Measurements from ENCODE around the gene YTHDF1. TPM values are rescaled to one million over a fixed set of nuclear protein-coding genes. Genes with fewer than 3 reads are reported as not detected.
A peak's percentile ranks its signal among the peaks of the same experiment; 100 is the strongest.

YTHDF1 gene
- total and polyA plus RNA-seq, 2 donors (not counting 1 experiment from before 2014, with no cell fraction given), result 16.3 to 25.9 TPM

- Histone ChIP-seq H3K79me2 (ENCODE audit: control insufficient read depth, insufficient read depth, low read length) (no peaks in the 10 kb centered on the region), H3K36me3 (ENCODE audit: control insufficient read depth, insufficient read depth, low read length) (no peaks in the 10 kb centered on the region), H2AFZ (ENCODE audit: low read length) (no peak overlapping the region), H3K4me1 (ENCODE audit: control insufficient read depth, extremely low read depth, insufficient read depth, low read length) (no peaks in the 10 kb centered on the region), H3K4me3 (replicated peaks in 1 of 4; ENCODE audit: control extremely low read depth in 1 of 4, insufficient read depth in 1 of 4, low read depth in 3 of 4, low read length in 4 of 4) (no peak overlapping the region), H4K20me1 (ENCODE audit: control insufficient read depth, extremely low read depth, insufficient read depth, low read length) (no peaks in the 10 kb centered on the region), H3K4me2 (ENCODE audit: extremely low read depth, insufficient read depth, low read length) (peak overlapping the region; percentile 48), H3K9me3 (ENCODE audit: control insufficient read depth, insufficient read depth, low read depth, low read length) (no peaks in the 10 kb centered on the region), H3K9ac (ENCODE audit: insufficient read depth, low read length) (no peak overlapping the region), H3K27ac (ENCODE audit: insufficient read depth, low read length) (no peak overlapping the region), H3K27me3 (ENCODE audit: control insufficient read depth, insufficient read depth, low read length) (peaks cover 3% of the 10 kb centered on the region)
- no peak for DNase-seq (ENCODE audit: low read depth in 2 of 2)
- TF ChIP-seq, protein P1, sequence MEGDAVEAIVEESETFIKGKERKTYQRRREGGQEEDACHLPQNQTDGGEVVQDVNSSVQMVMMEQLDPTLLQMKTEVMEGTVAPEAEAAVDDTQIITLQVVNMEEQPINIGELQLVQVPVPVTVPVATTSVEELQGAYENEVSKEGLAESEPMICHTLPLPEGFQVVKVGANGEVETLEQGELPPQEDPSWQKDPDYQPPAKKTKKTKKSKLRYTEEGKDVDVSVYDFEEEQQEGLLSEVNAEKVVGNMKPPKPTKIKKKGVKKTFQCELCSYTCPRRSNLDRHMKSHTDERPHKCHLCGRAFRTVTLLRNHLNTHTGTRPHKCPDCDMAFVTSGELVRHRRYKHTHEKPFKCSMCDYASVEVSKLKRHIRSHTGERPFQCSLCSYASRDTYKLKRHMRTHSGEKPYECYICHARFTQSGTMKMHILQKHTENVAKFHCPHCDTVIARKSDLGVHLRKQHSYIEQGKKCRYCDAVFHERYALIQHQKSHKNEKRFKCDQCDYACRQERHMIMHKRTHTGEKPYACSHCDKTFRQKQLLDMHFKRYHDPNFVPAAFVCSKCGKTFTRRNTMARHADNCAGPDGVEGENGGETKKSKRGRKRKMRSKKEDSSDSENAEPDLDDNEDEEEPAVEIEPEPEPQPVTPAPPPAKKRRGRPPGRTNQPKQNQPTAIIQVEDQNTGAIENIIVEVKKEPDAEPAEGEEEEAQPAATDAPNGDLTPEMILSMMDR (conservative IDR thresholded peaks at IDR 0.05 in 1 of 2, IDR thresholded peaks at IDR 0.05 in 1 of 2; ENCODE audit: low read depth in 1 of 2, low read length in 2 of 2), result no peak
- TF ChIP-seq EZH2 (IDR thresholded peaks at IDR 0.05; ENCODE audit: low read length, missing control alignments), result no peak
Measured at GRCh38 chr20:63152322-63153253, 63.3 kb downstream of the YTHDF1 start.

GRCh38 chr20:63151554-63152321 is 64.2 kb downstream of the YTHDF1 start:
- TF ChIP-seq, protein P1 (conservative IDR thresholded peaks at IDR 0.05 in 1 of 2, IDR thresholded peaks at IDR 0.05 in 1 of 2; ENCODE audit: low read depth in 1 of 2, low read length in 2 of 2), result no peak
- TF ChIP-seq EZH2 (IDR thresholded peaks at IDR 0.05; ENCODE audit: low read length, missing control alignments), result no peak
- DNase-seq (ENCODE audit: low read depth in 2 of 2), result peak; percentile 3 to 46
- H3K4me2 ChIP-seq (ENCODE audit: extremely low read depth, insufficient read depth, low read length), result peak overlapping the region; percentile 48
- no peak overlapping the region for H3K27ac ChIP-seq (ENCODE audit: insufficient read depth, low read length)
- H3K9ac ChIP-seq (ENCODE audit: insufficient read depth, low read length), result no peak overlapping the region
- no peaks in the 10 kb centered on the region for H3K9me3 ChIP-seq (ENCODE audit: control insufficient read depth, insufficient read depth, low read depth, low read length)
- no peaks in the 10 kb centered on the region for H4K20me1 ChIP-seq (ENCODE audit: control insufficient read depth, extremely low read depth, insufficient read depth, low read length)
- no peak overlapping the region for H2AFZ ChIP-seq (ENCODE audit: low read length)
- no peak overlapping the region for H3K4me3 ChIP-seq (replicated peaks in 1 of 4; ENCODE audit: control extremely low read depth in 1 of 4, insufficient read depth in 1 of 4, low read depth in 3 of 4, low read length in 4 of 4)
- no peaks in the 10 kb centered on the region for H3K79me2 ChIP-seq (ENCODE audit: control insufficient read depth, insufficient read depth, low read length)
- peaks cover 3% of the 10 kb centered on the region for H3K27me3 ChIP-seq (ENCODE audit: control insufficient read depth, insufficient read depth, low read length)
- H3K36me3 ChIP-seq (ENCODE audit: control insufficient read depth, insufficient read depth, low read length), result no peaks in the 10 kb centered on the region
- no peaks in the 10 kb centered on the region for H3K4me1 ChIP-seq (ENCODE audit: control insufficient read depth, extremely low read depth, insufficient read depth, low read length)

- Histone ChIP-seq H3K4me1 (ENCODE audit: control insufficient read depth, extremely low read depth, insufficient read depth, low read length) (no peaks in the 10 kb centered on the region), H3K27me3 (ENCODE audit: control insufficient read depth, insufficient read depth, low read length) (peaks cover 3% of the 10 kb centered on the region), H4K20me1 (ENCODE audit: control insufficient read depth, extremely low read depth, insufficient read depth, low read length) (no peaks in the 10 kb centered on the region), H3K9me3 (ENCODE audit: control insufficient read depth, insufficient read depth, low read depth, low read length) (no peaks in the 10 kb centered on the region), H3K4me2 (ENCODE audit: extremely low read depth, insufficient read depth, low read length) (no peak overlapping the region), H2AFZ (ENCODE audit: low read length) (no peak overlapping the region), H3K4me3 (replicated peaks in 1 of 4; ENCODE audit: control extremely low read depth in 1 of 4, insufficient read depth in 1 of 4, low read depth in 3 of 4, low read length in 4 of 4) (no peak overlapping the region), H3K27ac (ENCODE audit: insufficient read depth, low read length) (no peak overlapping the region), H3K9ac (ENCODE audit: insufficient read depth, low read length) (no peak overlapping the region), H3K79me2 (ENCODE audit: control insufficient read depth, insufficient read depth, low read length) (no peaks in the 10 kb centered on the region), H3K36me3 (ENCODE audit: control insufficient read depth, insufficient read depth, low read length) (no peaks in the 10 kb centered on the region)
- no peak for DNase-seq (ENCODE audit: low read depth in 2 of 2)
- TF ChIP-seq EZH2 (IDR thresholded peaks at IDR 0.05; ENCODE audit: low read length, missing control alignments), result no peak
- TF ChIP-seq, protein P1 (conservative IDR thresholded peaks at IDR 0.05 in 1 of 2, IDR thresholded peaks at IDR 0.05 in 1 of 2; ENCODE audit: low read depth in 1 of 2, low read length in 2 of 2), result no peak
Measured at GRCh38 chr20:63150911-63151531, 64.9 kb downstream of the YTHDF1 start.

Measured in fibroblast of lung (primary cell).